Measurements from ENCODE around the gene TTLL10. TPM values are rescaled to one million over a fixed set of nuclear protein-coding genes. Genes with fewer than 3 reads are reported as not detected.

The TTLL10 gene
- total RNA-seq, 1 donor from 2014 or later, result not detected

DNA sequence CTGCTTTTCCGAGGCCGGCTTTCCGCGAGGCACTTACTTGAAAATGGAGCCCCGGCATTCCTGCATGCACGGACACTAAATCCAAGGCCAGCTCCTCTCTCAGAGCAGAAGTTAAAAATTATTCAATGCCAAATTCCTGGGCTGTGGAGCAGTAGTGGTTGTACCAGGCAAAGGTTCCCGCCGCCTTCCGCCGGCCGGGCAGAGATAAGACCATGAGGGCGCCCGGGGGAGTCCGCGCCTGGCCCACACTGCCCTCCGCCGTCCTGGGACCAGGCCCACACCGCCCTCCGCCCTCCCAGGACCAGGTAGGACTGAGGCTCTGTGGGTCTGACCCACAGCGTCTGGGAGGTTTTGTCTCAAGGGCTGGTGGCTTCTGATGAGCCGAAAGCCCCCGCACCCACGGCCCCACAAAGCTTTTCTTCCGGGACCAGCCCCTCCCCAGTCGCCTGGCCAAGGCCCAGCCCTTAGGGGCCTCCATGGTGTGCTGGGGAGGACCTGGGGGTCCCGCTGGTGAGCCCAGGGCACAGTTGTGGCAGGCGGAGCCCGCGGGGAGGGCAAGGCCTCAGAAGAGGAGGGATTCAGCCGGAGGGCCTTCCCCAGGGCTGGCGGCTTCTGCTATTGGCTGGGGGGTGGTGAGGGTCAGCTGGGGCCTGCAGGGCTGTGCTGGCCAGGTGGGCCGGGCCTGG is 45.1 kb upstream of the TTLL10 start:
- TF ChIP-seq, protein P1, sequence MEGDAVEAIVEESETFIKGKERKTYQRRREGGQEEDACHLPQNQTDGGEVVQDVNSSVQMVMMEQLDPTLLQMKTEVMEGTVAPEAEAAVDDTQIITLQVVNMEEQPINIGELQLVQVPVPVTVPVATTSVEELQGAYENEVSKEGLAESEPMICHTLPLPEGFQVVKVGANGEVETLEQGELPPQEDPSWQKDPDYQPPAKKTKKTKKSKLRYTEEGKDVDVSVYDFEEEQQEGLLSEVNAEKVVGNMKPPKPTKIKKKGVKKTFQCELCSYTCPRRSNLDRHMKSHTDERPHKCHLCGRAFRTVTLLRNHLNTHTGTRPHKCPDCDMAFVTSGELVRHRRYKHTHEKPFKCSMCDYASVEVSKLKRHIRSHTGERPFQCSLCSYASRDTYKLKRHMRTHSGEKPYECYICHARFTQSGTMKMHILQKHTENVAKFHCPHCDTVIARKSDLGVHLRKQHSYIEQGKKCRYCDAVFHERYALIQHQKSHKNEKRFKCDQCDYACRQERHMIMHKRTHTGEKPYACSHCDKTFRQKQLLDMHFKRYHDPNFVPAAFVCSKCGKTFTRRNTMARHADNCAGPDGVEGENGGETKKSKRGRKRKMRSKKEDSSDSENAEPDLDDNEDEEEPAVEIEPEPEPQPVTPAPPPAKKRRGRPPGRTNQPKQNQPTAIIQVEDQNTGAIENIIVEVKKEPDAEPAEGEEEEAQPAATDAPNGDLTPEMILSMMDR (IDR thresholded peaks at IDR 0.05), result no peak
- H3K9me3 ChIP-seq, result no peaks in the 10 kb centered on the region
- peak overlapping the region; percentile 11 for H3K4me3 ChIP-seq
- H3K36me3 ChIP-seq, result no peaks in the 10 kb centered on the region
- ATAC-seq (peak; percentile 38), DNase-seq (no peak)
- H3K27me3 ChIP-seq, result no peaks in the 10 kb centered on the region
- no peak overlapping the region for H3K27ac ChIP-seq
- no peaks in the 10 kb centered on the region for H3K4me1 ChIP-seq
- intact Hi-C loops (cut with DNase I), result loop anchor here (10.0 kb wide), 1 partner anchor 156 kb away; the partner anchor contains the start of gene SCNN1D

DNA sequence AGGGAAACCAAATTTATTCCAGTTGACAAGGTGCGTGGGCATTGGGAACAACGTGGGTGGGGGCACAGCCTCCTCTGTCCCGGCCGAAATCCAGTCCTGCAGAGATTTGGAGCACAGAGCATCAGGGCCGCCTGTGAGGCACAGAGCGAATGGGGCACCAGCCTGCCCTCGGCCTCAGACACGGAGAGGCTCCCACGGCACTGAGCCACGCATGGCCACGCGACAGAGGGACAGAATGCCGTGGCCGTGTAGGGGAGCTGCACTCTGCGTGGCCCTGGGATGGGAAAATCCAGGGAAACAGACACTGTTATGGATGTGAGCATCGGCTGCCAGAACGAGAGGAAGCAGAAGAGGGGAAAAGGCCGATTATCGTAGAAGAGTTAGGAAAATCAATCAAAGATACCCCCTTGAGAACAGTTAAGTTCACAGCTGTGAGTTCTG is 44.3 kb upstream of the TTLL10 start:
- Histone ChIP-seq H3K9me3 (no peaks in the 10 kb centered on the region), H3K4me3 (no peak overlapping the region), H3K4me1 (no peaks in the 10 kb centered on the region), H3K27ac (no peak overlapping the region), H3K27me3 (no peaks in the 10 kb centered on the region), H3K36me3 (no peaks in the 10 kb centered on the region)
- TF ChIP-seq, protein P1 (IDR thresholded peaks at IDR 0.05), result no peak
- no peak for DNase-seq
- intact Hi-C loops (cut with DNase I), result loop anchor here (10.0 kb wide), 1 partner anchor 155 kb away; the partner anchor contains the start of gene SCNN1D
- ATAC-seq, result no peak

DNA sequence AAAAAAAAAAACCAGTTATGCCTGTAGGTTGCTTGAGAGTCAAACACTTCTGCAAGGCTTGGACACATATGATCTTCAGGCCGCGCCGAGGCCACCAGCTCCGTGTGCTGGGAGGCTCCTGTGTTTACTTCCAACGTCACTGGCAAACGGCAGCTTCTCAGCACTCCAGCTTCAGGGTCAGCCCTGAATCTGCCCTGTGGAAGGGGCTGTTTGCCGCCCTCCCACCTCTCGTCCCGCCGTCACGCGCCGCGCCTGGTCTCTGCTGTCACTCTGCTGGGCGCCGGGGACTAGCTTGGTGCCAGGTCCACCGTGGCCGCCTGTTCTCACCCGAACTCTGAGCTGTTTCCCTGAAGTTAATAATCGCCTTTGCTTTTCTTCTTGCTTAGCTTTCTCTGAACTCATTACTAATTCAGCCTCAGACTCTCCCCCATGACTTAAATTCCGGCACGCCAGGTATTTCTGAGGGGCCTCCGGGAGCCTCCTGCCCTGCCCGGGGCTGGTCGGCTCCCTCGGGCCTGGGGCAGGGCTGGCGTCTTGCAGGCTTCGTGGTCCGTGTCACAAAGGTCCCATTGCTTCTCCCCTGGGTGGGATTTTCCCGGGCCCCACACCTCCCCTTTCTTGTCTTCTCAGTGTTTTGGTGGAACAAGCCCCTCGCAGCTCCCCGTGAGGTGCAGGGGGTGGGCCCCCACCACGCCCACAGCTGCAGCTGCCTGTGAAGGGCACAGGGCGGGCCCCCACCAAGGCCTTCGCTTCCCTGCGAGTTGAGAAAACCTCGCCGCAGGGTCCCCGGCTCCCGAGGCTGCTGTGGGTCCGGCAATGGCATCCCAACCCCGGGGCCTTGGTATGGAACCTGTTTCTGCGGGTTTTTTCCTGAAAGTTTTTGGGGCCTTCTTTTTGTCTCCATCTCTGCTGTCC is 43.2 kb upstream of the TTLL10 start:
- TF ChIP-seq, protein P1 (IDR thresholded peaks at IDR 0.05), result no peak
- Histone ChIP-seq H3K36me3 (no peaks in the 10 kb centered on the region), H3K27ac (no peak overlapping the region), H3K4me1 (no peaks in the 10 kb centered on the region), H3K9me3 (no peaks in the 10 kb centered on the region), H3K27me3 (no peaks in the 10 kb centered on the region), H3K4me3 (no peak overlapping the region)
- no peak for DNase-seq
- intact Hi-C loops (cut with DNase I), result no loop called here
- no peak for ATAC-seq

GRCh38 chr1:1132042-1132950 is 41.4 kb upstream of the TTLL10 start:
- Histone ChIP-seq H3K4me1 (no peaks in the 10 kb centered on the region), H3K9me3 (no peaks in the 10 kb centered on the region), H3K4me3 (no peak overlapping the region), H3K27me3 (peaks cover 9% of the 10 kb centered on the region), H3K27ac (no peak overlapping the region), H3K36me3 (no peaks in the 10 kb centered on the region)
- DNase-seq (peak; percentile 80), ATAC-seq (peak; percentile 60)
- intact Hi-C loops (cut with DNase I), result no loop called here
- TF ChIP-seq, protein P1 (IDR thresholded peaks at IDR 0.05), result no peak
